Mucosa of stomach (tissue), 1 donor: ENCODE measurements around the gene S100A16.
"Not testable (repeated sequence)": the region's sequence is repeated elsewhere in the genome, so short reads cannot be mapped to it uniquely, and the experiment has no call there.

ENCODE experiments used
- H3K27me3 ChIP-seq: one replicate; pipeline ENCODE4 v1.7.0; 2013; ENCODE audit warnings: mild to moderate bottlenecking, low read length; ENCODE audit not compliant: control insufficient read depth, insufficient read depth
- H3K36me3 ChIP-seq: one replicate; pipeline ENCODE4 v1.7.0; 2013; ENCODE audit warnings: low read length; ENCODE audit not compliant: control insufficient read depth, insufficient read depth
- H3K4me1 ChIP-seq: one replicate; pipeline ENCODE4 v1.7.0; 2013; ENCODE audit warnings: mild to moderate bottlenecking, low read length; ENCODE audit not compliant: control insufficient read depth, insufficient read depth
- H3K4me3 ChIP-seq: one replicate; pipeline ENCODE4 v1.7.0; 2013; ENCODE audit warnings: low read length
- H3K9ac ChIP-seq: one replicate; pipeline ENCODE4 v1.7.0; 2013; ENCODE audit warnings: mild to moderate bottlenecking, low read length, moderate library complexity
- H3K9me3 ChIP-seq: one replicate; pipeline ENCODE4 v1.7.0; 2013; ENCODE audit warnings: mild to moderate bottlenecking, low read length, moderate library complexity; ENCODE audit not compliant: control insufficient read depth
- donor health status: Pancreatic carcinoma.

Gene S100A16

GRCh38 chr1:153563991-153564390, 48.9 kb downstream of the S100A16 start:
- no peak overlapping the region for H3K4me3 ChIP-seq
- peaks cover 38% of the 10 kb centered on the region for H3K4me1 ChIP-seq

GRCh38 chr1:153563483-153563901, 49.4 kb downstream of the S100A16 start:
- H3K27me3 ChIP-seq, result no peaks in the 10 kb centered on the region
- no peaks in the 10 kb centered on the region for H3K9me3 ChIP-seq
- H3K4me3 ChIP-seq, result no peak overlapping the region
- H3K9ac ChIP-seq, result no peak overlapping the region
- H3K4me1 ChIP-seq, result peaks cover 33% of the 10 kb centered on the region
- H3K36me3 ChIP-seq, result no peaks in the 10 kb centered on the region

More at GRCh38 chr1:153563991-153564390, 48.9 kb downstream of the S100A16 start:
- no peaks in the 10 kb centered on the region for H3K36me3 ChIP-seq
- H3K9ac ChIP-seq, result no peak overlapping the region
- H3K27me3 ChIP-seq, result no peaks in the 10 kb centered on the region
- H3K9me3 ChIP-seq, result no peaks in the 10 kb centered on the region

- H3K9me3 ChIP-seq, H3K4me3 ChIP-seq, H3K36me3 ChIP-seq, H3K9ac ChIP-seq, H3K27me3 ChIP-seq: not testable (repeated sequence)
- peaks cover 19% of the 10 kb centered on the region for H3K4me1 ChIP-seq
Observed at GRCh38 chr1:153562021-153562420, 50.9 kb downstream of the S100A16 start.

- no peak overlapping the region for H3K4me3 ChIP-seq
- no peak overlapping the region for H3K9ac ChIP-seq
- H3K4me1 ChIP-seq, result peaks cover 14% of the 10 kb centered on the region
Observed at GRCh38 chr1:153561466-153561985, 51.4 kb downstream of the S100A16 start.

GRCh38 chr1:153560771-153561465, 52.0 kb downstream of the S100A16 start:
- no peak overlapping the region for H3K9ac ChIP-seq
- H3K27me3 ChIP-seq, result no peaks in the 10 kb centered on the region
- no peak overlapping the region for H3K4me3 ChIP-seq
- no peaks in the 10 kb centered on the region for H3K36me3 ChIP-seq
- no peaks in the 10 kb centered on the region for H3K9me3 ChIP-seq
- H3K4me1 ChIP-seq, result peaks cover 8% of the 10 kb centered on the region

More at GRCh38 chr1:153561466-153561985, 51.4 kb downstream of the S100A16 start:
- Histone ChIP-seq H3K27me3 (no peaks in the 10 kb centered on the region), H3K9me3 (no peaks in the 10 kb centered on the region), H3K36me3 (no peaks in the 10 kb centered on the region)

- H3K9ac ChIP-seq, result no peak overlapping the region
- peaks cover 1% of the 10 kb centered on the region for H3K4me1 ChIP-seq
- no peaks in the 10 kb centered on the region for H3K27me3 ChIP-seq
- no peaks in the 10 kb centered on the region for H3K9me3 ChIP-seq
- no peak overlapping the region for H3K4me3 ChIP-seq
- no peaks in the 10 kb centered on the region for H3K36me3 ChIP-seq
Observed at GRCh38 chr1:153560241-153560640, 52.7 kb downstream of the S100A16 start.

GRCh38 chr1:153557877-153558276, 55.1 kb downstream of the S100A16 start:
- Histone ChIP-seq H3K4me1 (peaks cover 10% of the 10 kb centered on the region), H3K9me3 (no peaks in the 10 kb centered on the region), H3K36me3 (no peaks in the 10 kb centered on the region), H3K4me3 (no peak overlapping the region), H3K27me3 (no peaks in the 10 kb centered on the region), H3K9ac (no peak overlapping the region)
